IPS-18a (cell line): ENCODE measurements around the gene RASGEF1B.

Experiments
- H3K27ac ChIP-seq: one replicate; pipeline ENCODE4 v1.5.1; 2013; ENCODE audit warnings: low read length
- H3K27me3 ChIP-seq: one replicate; pipeline ENCODE4 v1.6.1; 2013; ENCODE audit warnings: mild to moderate bottlenecking, low read length; ENCODE audit not compliant: control insufficient read depth, insufficient read depth
- H3K36me3 ChIP-seq: one replicate; pipeline ENCODE4 v1.6.1; 2013; ENCODE audit warnings: low read depth, low read length; ENCODE audit not compliant: control insufficient read depth
- H3K4me1 ChIP-seq: one replicate; pipeline ENCODE4 v1.6.1; 2013; ENCODE audit warnings: low read depth, low read length; ENCODE audit not compliant: control insufficient read depth
- H3K4me3 ChIP-seq: one replicate; pipeline ENCODE4 v1.5.1; 2013; ENCODE audit warnings: low read length
- H3K9ac ChIP-seq: one replicate; pipeline ENCODE4 v1.6.1; 2013; ENCODE audit warnings: mild to moderate bottlenecking, low read length, moderate library complexity
- H3K9me3 ChIP-seq: one replicate; pipeline ENCODE4 v1.6.1; 2013; ENCODE audit warnings: low read depth, low read length; ENCODE audit not compliant: control insufficient read depth

RASGEF1B gene

GRCh38 chr4:81508411-81509185 lies 36.9 kb upstream of the RASGEF1B start:
- Histone ChIP-seq H3K27me3 (no peaks in the 10 kb centered on the region), H3K27ac (no peak overlapping the region), H3K4me1 (peaks cover 29% of the 10 kb centered on the region)

DNA sequence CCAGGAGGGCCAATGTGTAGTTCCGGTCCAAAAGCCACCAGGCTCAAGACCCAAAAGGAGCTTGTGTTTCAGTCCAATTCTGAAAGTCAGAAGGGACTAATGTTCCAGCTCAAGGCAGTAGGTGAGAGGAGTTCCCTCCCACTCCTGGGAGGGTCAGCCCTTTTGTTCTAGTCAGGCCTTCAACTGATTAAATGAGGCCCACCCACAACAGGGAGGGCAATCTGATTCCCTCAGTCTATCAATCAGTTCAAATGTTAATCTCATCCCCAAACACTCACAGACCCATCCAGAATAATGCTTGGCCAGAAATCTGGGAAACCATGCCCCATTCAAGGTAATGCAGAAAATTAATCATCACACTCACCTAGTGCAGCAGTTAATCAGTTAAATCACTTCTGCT lies 35.8 kb upstream of the RASGEF1B start:
- Histone ChIP-seq H3K4me3 (no peak overlapping the region), H3K9ac (no peak overlapping the region), H3K27me3 (no peaks in the 10 kb centered on the region), H3K27ac (no peak overlapping the region), H3K4me1 (peaks cover 19% of the 10 kb centered on the region), H3K36me3 (no peaks in the 10 kb centered on the region), H3K9me3 (no peaks in the 10 kb centered on the region)

More at GRCh38 chr4:81508411-81509185, 36.9 kb upstream of the RASGEF1B start:
- Histone ChIP-seq H3K4me3 (no peak overlapping the region), H3K36me3 (no peaks in the 10 kb centered on the region), H3K9ac (no peak overlapping the region), H3K9me3 (no peaks in the 10 kb centered on the region)

DNA sequence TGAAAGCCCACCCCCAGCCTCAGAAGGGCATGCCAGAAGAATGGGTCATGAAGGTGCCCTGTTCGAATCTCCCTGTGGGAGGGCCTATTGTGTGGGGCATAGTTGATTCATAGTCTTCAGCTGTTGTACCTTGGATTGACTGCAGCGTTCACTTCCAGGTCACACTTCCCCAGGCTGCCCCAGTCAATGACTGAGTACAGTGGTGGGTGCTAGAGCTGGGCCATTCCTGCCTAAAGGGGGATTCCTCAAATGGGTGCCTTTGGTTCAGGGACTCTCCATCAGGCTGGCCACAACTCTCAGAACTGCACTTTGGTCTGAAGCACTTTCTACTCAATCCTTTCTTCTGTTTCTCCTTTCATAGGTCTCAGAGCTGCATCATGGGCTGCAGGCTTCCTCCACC lies 35.0 kb upstream of the RASGEF1B start:
- Histone ChIP-seq H3K27ac (no peak overlapping the region), H3K4me3 (no peak overlapping the region), H3K36me3 (no peaks in the 10 kb centered on the region), H3K9me3 (no peaks in the 10 kb centered on the region), H3K27me3 (no peaks in the 10 kb centered on the region), H3K4me1 (peaks cover 11% of the 10 kb centered on the region), H3K9ac (no peak overlapping the region)

- no peak overlapping the region for H3K27ac ChIP-seq
- H3K36me3 ChIP-seq: no peaks in the 10 kb centered on the region
- H3K9me3 ChIP-seq: no peaks in the 10 kb centered on the region
- H3K9ac ChIP-seq: no peak overlapping the region
- H3K4me3 ChIP-seq: no peak overlapping the region
- no peaks in the 10 kb centered on the region for H3K27me3 ChIP-seq
- H3K4me1 ChIP-seq: peaks cover 1% of the 10 kb centered on the region
Measured at GRCh38 chr4:81505726-81506125, 34.0 kb upstream of the RASGEF1B start.

DNA sequence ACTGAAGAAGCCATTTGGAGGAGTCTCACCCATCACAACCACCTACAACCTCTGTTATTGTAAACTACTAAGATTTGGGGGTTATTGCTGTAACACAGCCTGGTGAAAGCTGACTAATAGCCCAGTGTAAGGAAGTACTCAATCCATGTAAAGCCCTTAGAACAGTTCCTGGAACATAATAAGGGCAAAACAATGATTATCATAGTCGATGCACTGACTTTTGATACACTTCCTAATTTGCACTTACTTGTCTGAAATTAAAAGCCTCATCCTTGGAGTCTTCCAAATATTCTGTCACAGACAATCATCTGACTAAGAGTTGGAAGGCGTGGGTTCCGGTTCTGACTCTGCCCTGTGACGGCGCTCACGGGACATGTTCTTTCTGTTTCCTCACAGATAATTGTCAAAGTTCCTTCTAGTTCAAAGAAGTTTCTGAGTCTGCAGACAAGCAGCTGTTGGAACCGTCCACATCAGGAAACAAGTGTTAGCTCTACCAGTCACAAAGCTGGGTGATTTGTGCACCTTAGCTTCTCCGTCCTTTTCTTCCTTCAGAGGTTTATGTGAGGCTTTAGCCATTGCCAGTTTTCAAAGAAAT lies 33.4 kb upstream of the RASGEF1B start:
- Histone ChIP-seq H3K27me3 (no peaks in the 10 kb centered on the region), H3K27ac (no peak overlapping the region), H3K4me1 (no peaks in the 10 kb centered on the region), H3K9me3 (no peaks in the 10 kb centered on the region), H3K36me3 (no peaks in the 10 kb centered on the region), H3K9ac (no peak overlapping the region), H3K4me3 (no peak overlapping the region)

DNA sequence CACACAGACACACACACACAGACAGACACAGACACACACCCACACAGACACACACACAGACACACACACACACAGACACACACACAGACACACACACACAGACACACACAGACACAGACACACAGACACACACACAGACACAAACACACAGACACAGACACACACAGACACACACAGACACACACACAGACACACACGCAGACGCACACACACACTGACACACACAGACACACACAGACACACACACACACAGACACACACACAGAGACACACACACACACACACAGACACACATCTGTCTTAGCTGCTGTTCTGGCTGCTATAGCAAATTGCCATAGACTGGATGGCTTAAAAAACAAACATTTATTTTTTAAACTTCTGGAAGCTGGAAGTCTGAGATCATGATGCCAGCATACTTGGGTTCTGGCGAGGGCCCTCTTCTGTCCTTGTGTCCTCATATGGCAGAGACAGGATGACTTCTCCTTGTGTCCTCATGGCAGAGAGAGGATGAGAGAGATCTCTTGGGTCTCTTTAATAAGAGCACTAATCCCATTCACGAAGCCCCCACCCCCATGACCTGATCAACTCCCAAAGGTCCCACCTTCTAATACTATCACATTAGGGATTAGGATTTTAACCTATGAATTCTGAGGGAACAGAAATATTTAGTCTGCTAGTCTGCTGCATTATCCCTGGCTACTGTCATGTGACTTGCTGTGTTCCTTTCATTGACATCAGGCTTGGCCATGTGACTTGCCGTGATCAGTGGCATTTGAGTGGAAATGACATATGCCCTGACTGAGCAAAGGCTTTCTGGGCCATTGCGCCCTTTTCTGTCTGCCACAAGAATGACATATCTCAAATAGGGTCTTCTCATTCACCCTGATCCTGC lies 32.7 kb upstream of the RASGEF1B start:
- H3K9me3 ChIP-seq: no peaks in the 10 kb centered on the region
- no peaks in the 10 kb centered on the region for H3K36me3 ChIP-seq
- no peak overlapping the region for H3K9ac ChIP-seq
- H3K4me3 ChIP-seq: no peak overlapping the region
- no peaks in the 10 kb centered on the region for H3K27me3 ChIP-seq
- H3K4me1 ChIP-seq: no peaks in the 10 kb centered on the region
- H3K27ac ChIP-seq: no peak overlapping the region

DNA sequence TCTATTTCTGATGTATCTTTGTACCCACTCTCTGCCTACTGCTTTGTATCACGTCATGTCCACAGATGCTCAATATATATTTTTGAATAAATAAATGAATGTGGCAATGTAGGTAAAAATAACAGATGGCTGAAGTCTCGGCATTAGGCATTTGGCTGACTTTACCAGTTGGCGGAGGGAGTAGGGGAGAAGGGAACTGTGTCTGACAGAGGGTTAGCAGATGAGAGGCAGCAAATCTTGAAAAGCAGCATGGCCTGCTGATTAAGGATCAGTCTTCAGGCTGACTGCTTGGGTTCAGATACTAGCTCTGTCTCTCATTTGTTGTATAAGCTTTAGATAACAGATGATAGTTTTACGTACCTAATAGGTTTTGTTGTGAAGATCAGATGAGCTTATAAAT lies 31.9 kb upstream of the RASGEF1B start:
- no peaks in the 10 kb centered on the region for H3K4me1 ChIP-seq
- no peak overlapping the region for H3K27ac ChIP-seq
- no peaks in the 10 kb centered on the region for H3K36me3 ChIP-seq
- no peaks in the 10 kb centered on the region for H3K27me3 ChIP-seq
- no peak overlapping the region for H3K9ac ChIP-seq
- no peaks in the 10 kb centered on the region for H3K9me3 ChIP-seq
- no peak overlapping the region for H3K4me3 ChIP-seq

DNA sequence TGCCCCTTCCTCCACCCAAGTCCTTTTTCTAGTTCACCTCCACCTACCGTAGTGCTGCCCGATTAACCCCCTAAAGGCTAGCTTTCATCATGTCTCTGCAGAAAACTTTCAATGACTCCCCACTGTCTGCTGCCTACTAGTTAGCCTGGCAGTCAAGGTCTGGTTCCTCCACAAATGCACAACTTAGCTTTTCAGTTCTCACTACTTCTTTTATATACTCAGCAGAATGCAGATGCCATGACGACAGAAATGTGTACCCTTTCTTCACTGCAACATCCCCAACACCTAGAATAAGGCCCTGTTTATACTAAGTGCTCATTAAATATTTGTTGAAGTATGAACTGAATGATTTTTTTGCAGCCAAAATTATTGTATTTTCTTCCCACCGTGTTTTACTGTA lies 30.9 kb upstream of the RASGEF1B start:
- H3K4me3 ChIP-seq: no peak overlapping the region
- H3K36me3 ChIP-seq: no peaks in the 10 kb centered on the region
- H3K27me3 ChIP-seq: no peaks in the 10 kb centered on the region
- no peak overlapping the region for H3K9ac ChIP-seq
- H3K4me1 ChIP-seq: peaks cover 8% of the 10 kb centered on the region
- H3K9me3 ChIP-seq: no peaks in the 10 kb centered on the region
- H3K27ac ChIP-seq: no peak overlapping the region

GRCh38 chr4:81499840-81500239 lies 28.1 kb upstream of the RASGEF1B start:
- no peaks in the 10 kb centered on the region for H3K27me3 ChIP-seq
- no peaks in the 10 kb centered on the region for H3K9me3 ChIP-seq
- H3K4me3 ChIP-seq: no peak overlapping the region
- H3K9ac ChIP-seq: no peak overlapping the region
- no peaks in the 10 kb centered on the region for H3K36me3 ChIP-seq
- H3K27ac ChIP-seq: no peak overlapping the region
- H3K4me1 ChIP-seq: peaks cover 8% of the 10 kb centered on the region

- no peaks in the 10 kb centered on the region for H3K36me3 ChIP-seq
- no peaks in the 10 kb centered on the region for H3K9me3 ChIP-seq
- no peaks in the 10 kb centered on the region for H3K27me3 ChIP-seq
- H3K4me1 ChIP-seq: peaks cover 8% of the 10 kb centered on the region
- H3K9ac ChIP-seq: no peak overlapping the region
- no peak overlapping the region for H3K4me3 ChIP-seq
- H3K27ac ChIP-seq: no peak overlapping the region
Measured at GRCh38 chr4:81498551-81499099, 26.9 kb upstream of the RASGEF1B start.

GRCh38 chr4:81498046-81498445 lies 26.3 kb upstream of the RASGEF1B start:
- Histone ChIP-seq H3K27me3 (no peaks in the 10 kb centered on the region), H3K4me3 (no peak overlapping the region), H3K9me3 (no peaks in the 10 kb centered on the region), H3K27ac (no peak overlapping the region), H3K4me1 (peaks cover 8% of the 10 kb centered on the region), H3K36me3 (no peaks in the 10 kb centered on the region), H3K9ac (no peak overlapping the region)
